GM12878 (cell line): Measurements from ENCODE around the gene MPZL3. TPM values are rescaled to one million over a fixed set of nuclear protein-coding genes. Genes with fewer than 3 reads are reported as not detected.

ENCODE experiments used
- ASH2L ChIP-seq: fragments of 300-600, 200-600 bp; sonication (generic); IDR thresholded peaks from 2 replicates; pipeline ENCODE4 v1.6.1; 2017; ENCODE audit warnings: low read depth, mild to moderate bottlenecking, borderline replicate concordance
- CHD4 ChIP-seq: fragments of 200-600 bp; sonication (generic); IDR thresholded peaks from 2 replicates; pipeline ENCODE4 v1.6.1; 2016; ENCODE audit warnings: mild to moderate bottlenecking
- EED ChIP-seq: sonication (generic); IDR thresholded peaks from 2 replicates; pipeline ENCODE4 v1.6.1; 2016; ENCODE audit warnings: antibody characterized with exemption, low read depth
- EZH2 ChIP-seq: IDR thresholded peaks from 2 replicates; pipeline ENCODE4 v1.6.1; 2012; ENCODE audit warnings: low read depth, mild to moderate bottlenecking, control low read depth, inconsistent platforms, low read length, borderline replicate concordance; ENCODE audit not compliant: control insufficient read depth
- GABPA ChIP-seq: IDR thresholded peaks from 2 replicates; pipeline ENCODE4 v1.6.1; 2014; ENCODE audit warnings: antibody characterized with exemption, low read depth, mild to moderate bottlenecking, inconsistent platforms
- MTA2 ChIP-seq: fragments of 450-650 bp; IDR thresholded peaks from 2 replicates; pipeline ENCODE4 v1.6.1; 2016; ENCODE audit warnings: low read depth, mild to moderate bottlenecking, moderate library complexity
- MXI1 ChIP-seq: fragments of 150-350 bp; IDR thresholded peaks from 2 replicates; pipeline ENCODE4 v1.6.1; 2011; ENCODE audit warnings: low read depth, mild to moderate bottlenecking, inconsistent platforms, low read length, improper control_type of control experiment
- NBN ChIP-seq: fragments of 450-650 bp; IDR thresholded peaks from 2 replicates; pipeline ENCODE4 v1.6.1; 2016
- NFYB ChIP-seq: IDR thresholded peaks from 2 replicates; pipeline ENCODE4 v1.6.1; 2011; ENCODE audit warnings: low read depth, mild to moderate bottlenecking, low read length, improper control_type of control experiment, moderate library complexity; ENCODE audit not compliant: insufficient read depth
- NR2C2 ChIP-seq: IDR thresholded peaks from 2 replicates; pipeline ENCODE4 v1.6.1; 2011; ENCODE audit warnings: borderline replicate concordance, low read depth; ENCODE audit not compliant: control insufficient read depth, insufficient read length
- RAD21 ChIP-seq: IDR thresholded peaks from 2 replicates; pipeline ENCODE4 v1.6.1; 2011; ENCODE audit warnings: mild to moderate bottlenecking, low read depth, low read length, moderate library complexity; ENCODE audit not compliant: insufficient read depth
- RAD51 ChIP-seq: fragments of 450-650 bp; IDR thresholded peaks from 2 replicates; pipeline ENCODE4 v1.6.1; 2016; ENCODE audit warnings: moderate library complexity, mild to moderate bottlenecking, inconsistent platforms
- RBBP5 ChIP-seq: fragments of 200-600 bp; sonication (generic); conservative IDR thresholded peaks from 2 replicates; pipeline ENCODE4 v1.6.1; 2016
- SIN3A ChIP-seq: IDR thresholded peaks from 2 replicates; pipeline ENCODE4 v1.6.1; 2012; ENCODE audit warnings: low read depth, low read length, improper control_type of control experiment
- SREBF1 ChIP-seq: IDR thresholded peaks from 2 replicates; pipeline ENCODE4 v1.6.1; 2012; ENCODE audit warnings: mild to moderate bottlenecking, low read length
- SRF ChIP-seq, 2 experiments: IDR thresholded peaks; 2 replicates each; pipeline ENCODE4 v1.6.1; 2011; ENCODE audit warnings: low read depth in 2 of 2, low read length in 2 of 2, mild to moderate bottlenecking in 1 of 2, moderate library complexity in 1 of 2
- STAT3 ChIP-seq: IDR thresholded peaks from 2 replicates; pipeline ENCODE4 v1.6.1; 2011; ENCODE audit warnings: low read depth, low read length, improper control_type of control experiment
- TAF1 ChIP-seq: IDR thresholded peaks from 2 replicates; pipeline ENCODE4 v1.6.1; 2011; ENCODE audit warnings: mild to moderate bottlenecking, low read depth, low read length, borderline replicate concordance
- ZNF274 ChIP-seq: IDR thresholded peaks from one replicate; pipeline ENCODE4 v1.8.0; 2011; ENCODE audit not compliant: insufficient read length, insufficient read depth
- polyA plus RNA-seq, 11 experiments: library from polyadenylated mRNA; depleted of rRNA in 4 of 11; unstranded in 6 of 11; stranded (reverse) in 5 of 11; fragments of >200 nt; fragmentation: Nextera tagmentation in 4 of 11; fragmentation: Illumina TruSeq in 1 of 11; extraction: Ambion mirVana in 4 of 11; extraction: Trizol in 1 of 11; gene quantifications; 1 replicate in 1 of 11; 2 replicates in 10 of 11; pipeline versions ENCODE4 v1.2.1 to v1.2.3, GENCODE V29; 2011 to 2016; ENCODE audit warnings: inconsistent platforms in 2 of 11, missing spikeins in 2 of 11, low read depth in 1 of 11
- total RNA-seq, 4 experiments: library from RNA; depleted of rRNA in 3 of 4; stranded (reverse); fragments of >200 nt in 3 of 4; fragmentation: Illumina TruSeq in 1 of 4; extraction: Trizol in 1 of 4; gene quantifications; 2 replicates each; pipeline versions ENCODE4 v1.2.1 to v1.2.3, GENCODE V29; 2013 to 2021
- TF ChIP-seq, protein P1 (sequence below): fragments of 450-650 bp; IDR thresholded peaks from 2 replicates; pipeline ENCODE4 v1.6.1; 2016; ENCODE audit warnings: mild to moderate bottlenecking, moderate library complexity, borderline replicate concordance
- TF ChIP-seq, protein P2 (sequence below): IDR thresholded peaks from 2 replicates; pipeline ENCODE4 v1.6.1; 2011; ENCODE audit warnings: low read depth, mild to moderate bottlenecking, low read length, moderate library complexity, borderline replicate concordance; ENCODE audit errors: extremely low read depth
- TF ChIP-seq, protein P3 (sequence below): fragments of 450-650 bp; IDR thresholded peaks from 2 replicates; pipeline ENCODE4 v1.6.1; 2018; ENCODE audit warnings: mild to moderate bottlenecking, low read depth, moderate library complexity; ENCODE audit not compliant: partially characterized antibody
- TF ChIP-seq, protein P4 (sequence below): IDR thresholded peaks from 2 replicates; pipeline ENCODE4 v1.6.1; 2011; ENCODE audit warnings: low read depth, low read length, improper control_type of control experiment, borderline replicate concordance

MPZL3 gene
- total and polyA plus RNA-seq, 10 of the 15 experiments (the other 5 are each of a cell fraction or from before 2014, with no cell fraction given) = 2.1 to 7.5 (median 6.2) TPM

DNA sequence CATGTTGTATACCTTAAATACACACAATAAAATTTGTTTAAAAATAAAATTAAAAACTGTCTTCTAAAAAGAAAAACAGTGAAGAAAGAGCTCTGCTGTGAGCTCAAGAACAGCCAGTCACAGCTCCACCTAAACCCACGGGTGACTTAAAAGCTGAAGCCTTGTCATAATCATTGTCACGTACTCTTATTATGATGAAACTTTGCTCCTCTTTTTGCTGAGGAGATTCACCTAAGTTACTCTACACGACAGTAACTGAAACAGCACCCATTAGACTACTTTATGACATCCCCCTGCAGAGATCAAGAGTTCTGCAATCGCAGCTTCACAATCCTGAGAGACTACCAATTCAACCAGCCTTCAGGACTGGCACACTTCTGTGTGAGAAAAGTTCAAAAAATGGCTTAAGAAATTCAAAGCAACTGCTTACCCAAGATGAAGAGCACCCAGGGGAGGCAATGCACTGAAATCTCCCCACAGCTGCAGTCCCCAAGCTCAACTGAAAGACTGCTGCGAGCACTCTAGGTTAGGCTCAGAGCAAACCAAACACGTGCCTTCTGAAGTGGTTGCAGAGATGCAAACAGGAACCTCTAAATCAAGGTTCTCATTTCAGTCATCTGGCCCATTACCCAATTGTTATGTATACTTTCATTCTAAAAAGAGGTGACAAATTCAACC, 27.5 kb downstream of the MPZL3 start, which contains the start of gene JAML (continued):
- TF ChIP-seq, protein P1, sequence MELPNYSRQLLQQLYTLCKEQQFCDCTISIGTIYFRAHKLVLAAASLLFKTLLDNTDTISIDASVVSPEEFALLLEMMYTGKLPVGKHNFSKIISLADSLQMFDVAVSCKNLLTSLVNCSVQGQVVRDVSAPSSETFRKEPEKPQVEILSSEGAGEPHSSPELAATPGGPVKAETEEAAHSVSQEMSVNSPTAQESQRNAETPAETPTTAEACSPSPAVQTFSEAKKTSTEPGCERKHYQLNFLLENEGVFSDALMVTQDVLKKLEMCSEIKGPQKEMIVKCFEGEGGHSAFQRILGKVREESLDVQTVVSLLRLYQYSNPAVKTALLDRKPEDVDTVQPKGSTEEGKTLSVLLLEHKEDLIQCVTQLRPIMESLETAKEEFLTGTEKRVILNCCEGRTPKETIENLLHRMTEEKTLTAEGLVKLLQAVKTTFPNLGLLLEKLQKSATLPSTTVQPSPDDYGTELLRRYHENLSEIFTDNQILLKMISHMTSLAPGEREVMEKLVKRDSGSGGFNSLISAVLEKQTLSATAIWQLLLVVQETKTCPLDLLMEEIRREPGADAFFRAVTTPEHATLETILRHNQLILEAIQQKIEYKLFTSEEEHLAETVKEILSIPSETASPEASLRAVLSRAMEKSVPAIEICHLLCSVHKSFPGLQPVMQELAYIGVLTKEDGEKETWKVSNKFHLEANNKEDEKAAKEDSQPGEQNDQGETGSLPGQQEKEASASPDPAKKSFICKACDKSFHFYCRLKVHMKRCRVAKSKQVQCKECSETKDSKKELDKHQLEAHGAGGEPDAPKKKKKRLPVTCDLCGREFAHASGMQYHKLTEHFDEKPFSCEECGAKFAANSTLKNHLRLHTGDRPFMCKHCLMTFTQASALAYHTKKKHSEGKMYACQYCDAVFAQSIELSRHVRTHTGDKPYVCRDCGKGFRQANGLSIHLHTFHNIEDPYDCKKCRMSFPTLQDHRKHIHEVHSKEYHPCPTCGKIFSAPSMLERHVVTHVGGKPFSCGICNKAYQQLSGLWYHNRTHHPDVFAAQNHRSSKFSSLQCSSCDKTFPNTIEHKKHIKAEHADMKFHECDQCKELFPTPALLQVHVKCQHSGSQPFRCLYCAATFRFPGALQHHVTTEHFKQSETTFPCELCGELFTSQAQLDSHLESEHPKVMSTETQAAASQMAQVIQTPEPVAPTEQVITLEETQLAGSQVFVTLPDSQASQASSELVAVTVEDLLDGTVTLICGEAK = no peak
- TF ChIP-seq NR2C2 (no peak), TAF1 (no peak), GABPA (no peak), ASH2L (no peak), MTA2 (peak; percentile 67; the same call in 1 of the 2 replicates), STAT3 (no peak), SRF (IDR thresholded peaks at IDR 0.05; ENCODE audit: low read depth in 2 of 2, low read length in 2 of 2) (no peak), CHD4 (no peak), MXI1 (no peak), RAD21 (no peak), SIN3A (no peak), RAD51 (peak; percentile 64; the same call in 1 of the 2 replicates), NFYB (no peak), NBN (peak; percentile 25; the same call in 1 of the 2 replicates), EZH2 (no peak), RBBP5 (no peak), EED (no peak), ZNF274 (no peak), SREBF1 (no peak)
- TF ChIP-seq, protein P2, sequence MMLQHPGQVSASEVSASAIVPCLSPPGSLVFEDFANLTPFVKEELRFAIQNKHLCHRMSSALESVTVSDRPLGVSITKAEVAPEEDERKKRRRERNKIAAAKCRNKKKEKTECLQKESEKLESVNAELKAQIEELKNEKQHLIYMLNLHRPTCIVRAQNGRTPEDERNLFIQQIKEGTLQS = no peak
- TF ChIP-seq, protein P3, sequence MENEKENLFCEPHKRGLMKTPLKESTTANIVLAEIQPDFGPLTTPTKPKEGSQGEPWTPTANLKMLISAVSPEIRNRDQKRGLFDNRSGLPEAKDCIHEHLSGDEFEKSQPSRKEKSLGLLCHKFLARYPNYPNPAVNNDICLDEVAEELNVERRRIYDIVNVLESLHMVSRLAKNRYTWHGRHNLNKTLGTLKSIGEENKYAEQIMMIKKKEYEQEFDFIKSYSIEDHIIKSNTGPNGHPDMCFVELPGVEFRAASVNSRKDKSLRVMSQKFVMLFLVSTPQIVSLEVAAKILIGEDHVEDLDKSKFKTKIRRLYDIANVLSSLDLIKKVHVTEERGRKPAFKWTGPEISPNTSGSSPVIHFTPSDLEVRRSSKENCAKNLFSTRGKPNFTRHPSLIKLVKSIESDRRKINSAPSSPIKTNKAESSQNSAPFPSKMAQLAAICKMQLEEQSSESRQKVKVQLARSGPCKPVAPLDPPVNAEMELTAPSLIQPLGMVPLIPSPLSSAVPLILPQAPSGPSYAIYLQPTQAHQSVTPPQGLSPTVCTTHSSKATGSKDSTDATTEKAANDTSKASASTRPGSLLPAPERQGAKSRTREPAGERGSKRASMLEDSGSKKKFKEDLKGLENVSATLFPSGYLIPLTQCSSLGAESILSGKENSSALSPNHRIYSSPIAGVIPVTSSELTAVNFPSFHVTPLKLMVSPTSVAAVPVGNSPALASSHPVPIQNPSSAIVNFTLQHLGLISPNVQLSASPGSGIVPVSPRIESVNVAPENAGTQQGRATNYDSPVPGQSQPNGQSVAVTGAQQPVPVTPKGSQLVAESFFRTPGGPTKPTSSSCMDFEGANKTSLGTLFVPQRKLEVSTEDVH = no peak
- TF ChIP-seq, protein P4, sequence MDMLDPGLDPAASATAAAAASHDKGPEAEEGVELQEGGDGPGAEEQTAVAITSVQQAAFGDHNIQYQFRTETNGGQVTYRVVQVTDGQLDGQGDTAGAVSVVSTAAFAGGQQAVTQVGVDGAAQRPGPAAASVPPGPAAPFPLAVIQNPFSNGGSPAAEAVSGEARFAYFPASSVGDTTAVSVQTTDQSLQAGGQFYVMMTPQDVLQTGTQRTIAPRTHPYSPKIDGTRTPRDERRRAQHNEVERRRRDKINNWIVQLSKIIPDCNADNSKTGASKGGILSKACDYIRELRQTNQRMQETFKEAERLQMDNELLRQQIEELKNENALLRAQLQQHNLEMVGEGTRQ = no peak; the same call in 1 of the 2 replicates
